Body of pancreas (tissue), 4 donors: Measurements from ENCODE around the gene STRBP.

Experiments used
- POLR2A ChIP-seq, 3 donors: fragments of 450-650 bp; IDR thresholded peaks; one replicate each; pipeline ENCODE4 v1.6.1; 2016; ENCODE audit warnings: antibody characterized with exemption in 3 of 3, mild to moderate bottlenecking in 2 of 3
- TF ChIP-seq, protein P1 (sequence below), 7 experiments: fragments of 450-650 bp in 4 of 7; fragments of 200-600 bp in 3 of 7; sonication (generic) in 3 of 7; IDR thresholded peaks; one replicate each; pipeline ENCODE4 v1.5.1; 2016 to 2019; ENCODE audit warnings: antibody characterized with exemption in 7 of 7

DNA sequence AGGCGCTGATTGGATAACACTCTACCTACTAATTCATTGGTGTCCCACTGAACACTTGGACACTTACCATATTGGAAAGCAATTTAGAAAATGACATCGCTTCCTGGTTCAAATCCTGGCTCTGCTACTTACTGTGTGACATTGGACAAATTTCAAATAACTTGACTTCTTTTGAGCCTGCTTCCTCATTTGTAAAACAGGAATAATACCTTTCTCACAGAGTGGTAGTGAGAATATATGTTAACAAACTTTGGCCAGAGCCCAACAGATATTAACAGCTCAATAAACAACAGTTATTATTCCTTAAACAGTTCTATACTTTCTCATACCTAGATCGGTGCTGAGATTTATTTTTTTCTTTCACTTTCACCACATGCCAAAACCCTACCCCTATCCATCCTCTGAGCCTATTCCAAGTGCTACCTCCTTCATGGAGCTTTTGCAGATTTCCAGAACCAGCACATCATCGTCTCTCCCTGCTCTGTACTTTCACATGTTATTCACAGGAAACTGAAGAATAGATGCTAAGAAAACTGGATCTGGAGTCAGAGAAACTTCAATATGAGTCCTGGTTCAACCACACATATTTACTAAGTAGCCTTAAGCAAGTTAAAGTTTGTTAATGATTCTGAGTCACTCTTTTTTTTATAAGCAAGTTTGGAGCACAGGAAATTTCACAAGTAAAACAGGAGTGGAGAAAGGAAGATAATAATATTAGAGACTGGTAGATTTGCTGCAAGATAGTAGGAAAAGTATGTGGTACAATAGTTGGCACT is 92.3 kb downstream of the STRBP start:
- TF ChIP-seq, protein P1, sequence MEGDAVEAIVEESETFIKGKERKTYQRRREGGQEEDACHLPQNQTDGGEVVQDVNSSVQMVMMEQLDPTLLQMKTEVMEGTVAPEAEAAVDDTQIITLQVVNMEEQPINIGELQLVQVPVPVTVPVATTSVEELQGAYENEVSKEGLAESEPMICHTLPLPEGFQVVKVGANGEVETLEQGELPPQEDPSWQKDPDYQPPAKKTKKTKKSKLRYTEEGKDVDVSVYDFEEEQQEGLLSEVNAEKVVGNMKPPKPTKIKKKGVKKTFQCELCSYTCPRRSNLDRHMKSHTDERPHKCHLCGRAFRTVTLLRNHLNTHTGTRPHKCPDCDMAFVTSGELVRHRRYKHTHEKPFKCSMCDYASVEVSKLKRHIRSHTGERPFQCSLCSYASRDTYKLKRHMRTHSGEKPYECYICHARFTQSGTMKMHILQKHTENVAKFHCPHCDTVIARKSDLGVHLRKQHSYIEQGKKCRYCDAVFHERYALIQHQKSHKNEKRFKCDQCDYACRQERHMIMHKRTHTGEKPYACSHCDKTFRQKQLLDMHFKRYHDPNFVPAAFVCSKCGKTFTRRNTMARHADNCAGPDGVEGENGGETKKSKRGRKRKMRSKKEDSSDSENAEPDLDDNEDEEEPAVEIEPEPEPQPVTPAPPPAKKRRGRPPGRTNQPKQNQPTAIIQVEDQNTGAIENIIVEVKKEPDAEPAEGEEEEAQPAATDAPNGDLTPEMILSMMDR (IDR thresholded peaks at IDR 0.05) = no peak
- no peak for TF ChIP-seq POLR2A (IDR thresholded peaks at IDR 0.05)
